Retinal pigment epithelial cell (primary cell): ENCODE results near the gene RIC8A.

Source experiments
- DNase-seq: peaks from one replicate; pipeline ENCODE4 v3.0.0-alpha.2; 2010; ENCODE audit warnings: low read depth
- H3K4me3 ChIP-seq: 2 replicates; pipeline ENCODE4 v1.5.1; 2011; ENCODE audit warnings: mild to moderate bottlenecking, low read length, control low read depth, moderate library complexity
- TF ChIP-seq, protein P1 (sequence below): conservative IDR thresholded peaks from 2 replicates; pipeline ENCODE4 v1.5.1; 2011; ENCODE audit warnings: low read depth, low read length, control low read depth, inconsistent platforms

The RIC8A gene

GRCh38 chr11:252666-253065 is 45.2 kb downstream of the RIC8A start:
- DNase-seq: no peak
- TF ChIP-seq, protein P1, sequence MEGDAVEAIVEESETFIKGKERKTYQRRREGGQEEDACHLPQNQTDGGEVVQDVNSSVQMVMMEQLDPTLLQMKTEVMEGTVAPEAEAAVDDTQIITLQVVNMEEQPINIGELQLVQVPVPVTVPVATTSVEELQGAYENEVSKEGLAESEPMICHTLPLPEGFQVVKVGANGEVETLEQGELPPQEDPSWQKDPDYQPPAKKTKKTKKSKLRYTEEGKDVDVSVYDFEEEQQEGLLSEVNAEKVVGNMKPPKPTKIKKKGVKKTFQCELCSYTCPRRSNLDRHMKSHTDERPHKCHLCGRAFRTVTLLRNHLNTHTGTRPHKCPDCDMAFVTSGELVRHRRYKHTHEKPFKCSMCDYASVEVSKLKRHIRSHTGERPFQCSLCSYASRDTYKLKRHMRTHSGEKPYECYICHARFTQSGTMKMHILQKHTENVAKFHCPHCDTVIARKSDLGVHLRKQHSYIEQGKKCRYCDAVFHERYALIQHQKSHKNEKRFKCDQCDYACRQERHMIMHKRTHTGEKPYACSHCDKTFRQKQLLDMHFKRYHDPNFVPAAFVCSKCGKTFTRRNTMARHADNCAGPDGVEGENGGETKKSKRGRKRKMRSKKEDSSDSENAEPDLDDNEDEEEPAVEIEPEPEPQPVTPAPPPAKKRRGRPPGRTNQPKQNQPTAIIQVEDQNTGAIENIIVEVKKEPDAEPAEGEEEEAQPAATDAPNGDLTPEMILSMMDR: no peak
- no peak overlapping the region for H3K4me3 ChIP-seq

GRCh38 chr11:253160-253885 is 45.8 kb downstream of the RIC8A start:
- TF ChIP-seq, protein P1: no peak

GRCh38 chr11:253886-254270 is 46.4 kb downstream of the RIC8A start:
- no peak overlapping the region for H3K4me3 ChIP-seq
- DNase-seq: no peak
- TF ChIP-seq, protein P1: no peak

More at GRCh38 chr11:253160-253885, 45.8 kb downstream of the RIC8A start:
- no peak for DNase-seq
- no peak overlapping the region for H3K4me3 ChIP-seq

DNA sequence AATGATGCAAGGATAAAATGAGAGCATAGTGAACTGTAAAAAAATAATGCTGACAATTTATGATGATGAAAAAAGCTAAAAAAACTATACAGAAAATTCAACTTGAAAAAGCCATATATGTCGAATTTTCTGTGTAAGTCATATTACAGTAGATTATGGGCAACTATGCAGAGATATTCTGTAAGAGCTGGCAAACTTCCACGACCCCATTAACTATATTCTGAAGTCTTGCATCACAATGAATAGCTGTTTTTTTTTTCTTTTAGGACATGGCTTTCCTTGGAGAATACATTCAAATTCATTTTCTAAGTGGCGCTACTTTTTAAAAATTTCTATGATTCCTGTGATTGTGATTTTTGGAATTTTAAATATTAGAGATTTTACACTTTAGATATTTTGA is 47.7 kb downstream of the RIC8A start:
- DNase-seq: no peak
- no peak overlapping the region for H3K4me3 ChIP-seq
- TF ChIP-seq, protein P1: no peak

DNA sequence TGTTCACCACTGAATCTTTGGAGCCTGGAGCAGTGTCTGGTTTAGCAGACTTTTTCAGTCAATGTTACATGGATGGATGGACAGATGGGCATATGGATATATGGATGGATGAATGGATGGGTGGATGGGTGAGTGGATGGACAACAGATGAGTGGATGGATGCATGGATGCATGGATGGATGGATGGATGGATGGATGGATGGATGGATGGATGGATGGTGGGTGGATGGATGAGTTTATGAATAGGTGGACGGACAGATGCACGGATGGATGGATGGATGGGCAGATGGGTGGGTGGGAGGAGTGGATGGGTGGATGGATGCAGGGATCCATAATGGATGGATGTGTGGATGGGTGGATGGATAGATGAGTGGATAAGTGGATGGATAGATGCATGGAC is 48.3 kb downstream of the RIC8A start:
- TF ChIP-seq, protein P1: no peak
- DNase-seq: no peak
- H3K4me3 ChIP-seq: no peak overlapping the region

DNA sequence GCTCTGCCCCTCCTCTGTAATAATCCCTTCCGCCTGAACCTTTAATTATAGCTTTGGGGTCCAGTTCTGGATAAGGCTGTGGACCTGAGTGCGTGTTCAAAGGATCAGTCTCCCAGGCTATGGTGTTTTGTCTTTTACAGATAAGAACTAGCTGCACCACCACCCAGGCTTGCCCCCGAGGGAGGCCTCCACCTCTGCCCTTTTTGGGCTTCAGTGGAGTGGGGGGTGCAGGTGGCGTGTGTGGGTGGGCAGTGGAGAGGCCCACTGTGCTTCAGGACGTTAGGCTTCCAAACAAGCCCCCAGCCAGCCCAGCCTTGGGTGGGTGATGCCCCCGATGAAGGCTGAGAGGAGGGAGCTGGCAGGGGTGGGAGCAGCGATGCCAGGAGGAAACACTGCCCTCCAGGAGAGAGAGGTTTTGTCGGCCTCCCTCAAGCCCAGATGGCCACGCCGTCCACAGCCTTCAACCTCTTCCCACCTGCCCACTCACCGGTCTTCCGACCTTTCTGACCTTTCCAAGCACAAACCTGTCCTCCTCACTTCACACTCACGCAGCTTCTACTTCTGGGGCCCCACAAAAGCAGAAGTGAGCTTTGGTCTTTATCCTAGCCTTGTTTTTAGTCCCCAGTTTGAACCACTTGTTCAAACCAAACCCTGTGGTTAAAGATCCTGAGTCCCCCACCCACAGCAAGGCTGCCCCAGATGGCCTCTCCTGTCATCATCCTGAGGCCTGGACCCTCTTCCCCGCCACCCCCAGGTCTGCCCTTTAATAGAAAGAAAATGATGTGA is 49.6 kb downstream of the RIC8A start:
- H3K4me3 ChIP-seq: no peak overlapping the region
- no peak for DNase-seq
- TF ChIP-seq, protein P1: no peak
